Activated CD4-positive, alpha-beta T cell treated with anti-CD3 and anti-CD28 coated beads, Interleukin-2, amount 50 U/mL, for 48 hours (primary cell): ENCODE data around the gene PPP4R3B.

Experiments used
- DNase-seq, 2 experiments: peaks; one replicate each; pipeline ENCODE4 v3.0.0-alpha.2; 2020

Gene PPP4R3B

GRCh38 chr2:55511508-55512124, 105.8 kb downstream of the PPP4R3B start:
- DNase-seq = no peak

GRCh38 chr2:55502590-55503141, 114.8 kb downstream of the PPP4R3B start:
- no peak for DNase-seq

- DNase-seq = no peak
These were observed 117.4 kb downstream of the PPP4R3B start for GRCh38 chr2:55500025-55500424.

- no peak for DNase-seq
These were observed 118.8 kb downstream of the PPP4R3B start for GRCh38 chr2:55498582-55498981.
